ENCODE results near the gene C4orf50.

The C4orf50 gene

DNA sequence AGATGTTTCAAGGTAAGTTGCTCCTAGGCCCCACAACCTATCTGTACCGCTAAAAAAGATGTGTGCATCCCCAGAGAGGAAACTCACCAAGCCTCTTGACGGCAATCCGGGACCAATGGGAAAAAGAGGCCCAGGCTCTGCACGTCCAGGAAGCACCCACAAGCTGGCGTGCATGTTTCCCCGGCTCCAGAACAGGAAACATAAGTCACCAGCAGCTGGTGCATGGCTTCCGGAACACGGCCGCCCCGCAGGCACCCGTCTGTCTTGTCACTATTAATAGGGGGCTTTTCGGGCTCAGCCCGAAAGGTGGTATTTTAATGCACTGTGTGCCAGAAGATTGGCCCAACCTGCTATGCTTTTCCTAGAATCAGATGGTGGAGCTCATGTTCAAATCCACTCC lies 147.5 kb downstream of the C4orf50 start:
- no peaks in the 10 kb centered on the region for H3K79me2 ChIP-seq (ENCODE audit: insufficient read depth, low read length)
- no peaks in the 10 kb centered on the region for H3K27me3 ChIP-seq (ENCODE audit: insufficient read depth, low read length)
- H4K20me1 ChIP-seq (ENCODE audit: insufficient read depth, low read length), result no peaks in the 10 kb centered on the region
- no peak overlapping the region for H3K27ac ChIP-seq (ENCODE audit: low read depth, low read length, poor library complexity, severe bottlenecking)
- H3K36me3 ChIP-seq (ENCODE audit: insufficient read depth, low read length), result no peaks in the 10 kb centered on the region
- no peak overlapping the region for H2AFZ ChIP-seq (ENCODE audit: low read length)
- TF ChIP-seq, protein P1, sequence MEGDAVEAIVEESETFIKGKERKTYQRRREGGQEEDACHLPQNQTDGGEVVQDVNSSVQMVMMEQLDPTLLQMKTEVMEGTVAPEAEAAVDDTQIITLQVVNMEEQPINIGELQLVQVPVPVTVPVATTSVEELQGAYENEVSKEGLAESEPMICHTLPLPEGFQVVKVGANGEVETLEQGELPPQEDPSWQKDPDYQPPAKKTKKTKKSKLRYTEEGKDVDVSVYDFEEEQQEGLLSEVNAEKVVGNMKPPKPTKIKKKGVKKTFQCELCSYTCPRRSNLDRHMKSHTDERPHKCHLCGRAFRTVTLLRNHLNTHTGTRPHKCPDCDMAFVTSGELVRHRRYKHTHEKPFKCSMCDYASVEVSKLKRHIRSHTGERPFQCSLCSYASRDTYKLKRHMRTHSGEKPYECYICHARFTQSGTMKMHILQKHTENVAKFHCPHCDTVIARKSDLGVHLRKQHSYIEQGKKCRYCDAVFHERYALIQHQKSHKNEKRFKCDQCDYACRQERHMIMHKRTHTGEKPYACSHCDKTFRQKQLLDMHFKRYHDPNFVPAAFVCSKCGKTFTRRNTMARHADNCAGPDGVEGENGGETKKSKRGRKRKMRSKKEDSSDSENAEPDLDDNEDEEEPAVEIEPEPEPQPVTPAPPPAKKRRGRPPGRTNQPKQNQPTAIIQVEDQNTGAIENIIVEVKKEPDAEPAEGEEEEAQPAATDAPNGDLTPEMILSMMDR (IDR thresholded peaks at IDR 0.05; ENCODE audit: low read length), result no peak
- TF ChIP-seq EZH2 (IDR thresholded peaks at IDR 0.05; ENCODE audit: borderline replicate concordance, low read length), result no peak
- H3K9ac ChIP-seq (ENCODE audit: low read length), result no peak overlapping the region
- H3K9me2 ChIP-seq (ENCODE audit: low read depth, low read length), result no peaks in the 10 kb centered on the region
- H3K4me2 ChIP-seq (ENCODE audit: low read length), result no peak overlapping the region
- no peaks in the 10 kb centered on the region for H3K4me1 ChIP-seq (ENCODE audit: insufficient read depth, low read length, severe bottlenecking)
- no peaks in the 10 kb centered on the region for H3F3A ChIP-seq (ENCODE audit: insufficient read depth, low read length)
- H3K9me3 ChIP-seq (ENCODE audit: low read length), result no peaks in the 10 kb centered on the region
- H3K4me3 ChIP-seq (ENCODE audit: low read depth, low read length, poor library complexity, severe bottlenecking), result no peak overlapping the region

DNA sequence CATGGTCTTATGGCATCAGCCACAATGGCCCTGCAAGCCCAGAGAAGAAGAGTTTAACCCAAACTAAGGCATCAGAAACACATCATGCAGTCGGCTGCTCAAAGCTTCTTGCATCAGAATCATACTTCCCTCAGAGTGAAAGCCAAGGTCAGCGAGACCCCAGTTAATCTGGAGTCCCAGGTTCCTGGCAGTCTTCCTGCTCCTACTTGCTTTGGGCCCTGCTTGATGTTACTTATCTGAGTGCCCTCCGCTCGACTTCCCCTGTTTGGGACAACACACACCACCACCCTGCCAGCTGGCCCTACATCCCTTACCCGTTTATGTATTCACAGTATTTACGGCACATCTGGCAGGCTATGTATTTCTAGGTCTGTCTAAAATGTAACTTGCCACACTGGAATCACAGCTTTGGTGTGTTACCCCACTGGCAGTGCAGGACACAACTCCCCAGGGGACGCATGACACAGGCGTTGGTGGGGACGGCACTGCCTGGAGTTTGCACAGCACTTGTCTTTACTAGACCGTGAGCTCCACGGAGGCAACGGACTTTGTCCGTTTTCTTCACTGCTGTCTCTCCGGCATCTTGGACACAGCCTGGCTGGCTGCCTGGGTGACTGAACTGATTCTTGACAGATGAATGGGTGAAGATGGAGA lies 148.1 kb downstream of the C4orf50 start:
- Histone ChIP-seq H3K9me2 (ENCODE audit: low read depth, low read length) (no peaks in the 10 kb centered on the region), H3K9me3 (ENCODE audit: low read length) (no peaks in the 10 kb centered on the region), H3K79me2 (ENCODE audit: insufficient read depth, low read length) (no peaks in the 10 kb centered on the region), H3K36me3 (ENCODE audit: insufficient read depth, low read length) (no peaks in the 10 kb centered on the region), H3K27me3 (ENCODE audit: insufficient read depth, low read length) (no peaks in the 10 kb centered on the region), H3K9ac (ENCODE audit: low read length) (no peak overlapping the region), H3F3A (ENCODE audit: insufficient read depth, low read length) (no peaks in the 10 kb centered on the region), H2AFZ (ENCODE audit: low read length) (no peak overlapping the region), H4K20me1 (ENCODE audit: insufficient read depth, low read length) (no peaks in the 10 kb centered on the region), H3K4me1 (ENCODE audit: insufficient read depth, low read length, severe bottlenecking) (no peaks in the 10 kb centered on the region), H3K4me2 (ENCODE audit: low read length) (no peak overlapping the region), H3K4me3 (ENCODE audit: low read depth, low read length, poor library complexity, severe bottlenecking) (no peak overlapping the region), H3K27ac (ENCODE audit: low read depth, low read length, poor library complexity, severe bottlenecking) (no peak overlapping the region)
- TF ChIP-seq, protein P1 (IDR thresholded peaks at IDR 0.05; ENCODE audit: low read length), result no peak
- no peak for TF ChIP-seq EZH2 (IDR thresholded peaks at IDR 0.05; ENCODE audit: borderline replicate concordance, low read length)

DNA sequence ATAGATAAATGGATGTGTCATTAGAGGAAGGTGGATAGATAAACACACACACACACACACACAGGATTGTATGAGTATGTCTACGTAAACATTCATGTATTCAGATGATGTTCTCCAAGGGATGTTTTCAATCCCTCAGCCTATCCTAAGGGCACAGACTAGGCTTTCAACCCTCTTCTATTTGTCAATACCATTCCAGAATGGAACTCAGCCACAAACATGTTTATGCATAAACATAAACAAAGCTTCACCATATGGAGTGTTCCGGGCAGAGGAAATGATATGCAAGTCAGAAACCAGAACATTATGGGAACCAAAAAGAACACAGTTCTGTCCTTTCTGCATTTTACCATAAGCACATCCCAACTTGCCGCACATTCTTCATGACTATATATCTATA lies 150.4 kb downstream of the C4orf50 start:
- no peak overlapping the region for H2AFZ ChIP-seq (ENCODE audit: low read length)
- H3K27me3 ChIP-seq (ENCODE audit: insufficient read depth, low read length), result no peaks in the 10 kb centered on the region
- no peak overlapping the region for H3K9ac ChIP-seq (ENCODE audit: low read length)
- no peak overlapping the region for H3K27ac ChIP-seq (ENCODE audit: low read depth, low read length, poor library complexity, severe bottlenecking)
- no peaks in the 10 kb centered on the region for H3K4me1 ChIP-seq (ENCODE audit: insufficient read depth, low read length, severe bottlenecking)
- H3K36me3 ChIP-seq (ENCODE audit: insufficient read depth, low read length), result no peaks in the 10 kb centered on the region
- no peaks in the 10 kb centered on the region for H3K9me3 ChIP-seq (ENCODE audit: low read length)
- H3K9me2 ChIP-seq (ENCODE audit: low read depth, low read length), result no peaks in the 10 kb centered on the region
- no peaks in the 10 kb centered on the region for H4K20me1 ChIP-seq (ENCODE audit: insufficient read depth, low read length)
- H3K4me2 ChIP-seq (ENCODE audit: low read length), result no peak overlapping the region
- TF ChIP-seq EZH2 (IDR thresholded peaks at IDR 0.05; ENCODE audit: borderline replicate concordance, low read length), result no peak
- TF ChIP-seq, protein P1 (IDR thresholded peaks at IDR 0.05; ENCODE audit: low read length), result no peak
- H3K79me2 ChIP-seq (ENCODE audit: insufficient read depth, low read length), result no peaks in the 10 kb centered on the region
- no peaks in the 10 kb centered on the region for H3F3A ChIP-seq (ENCODE audit: insufficient read depth, low read length)
- no peak overlapping the region for H3K4me3 ChIP-seq (ENCODE audit: low read depth, low read length, poor library complexity, severe bottlenecking)

All from OCI-LY1 (cell line).